NCI-H187 (cell line): ENCODE measurements around the gene DLGAP1.
"Not testable (repeated sequence)": the region's sequence is repeated elsewhere in the genome, so short reads cannot be mapped to it uniquely, and the experiment has no call there.

Experiments used
- DNase-seq, 2 experiments: peaks; one replicate each; lab custom pipeline; 2025; lab: John Stamatoyannopoulos, UW

The DLGAP1 gene

DNA sequence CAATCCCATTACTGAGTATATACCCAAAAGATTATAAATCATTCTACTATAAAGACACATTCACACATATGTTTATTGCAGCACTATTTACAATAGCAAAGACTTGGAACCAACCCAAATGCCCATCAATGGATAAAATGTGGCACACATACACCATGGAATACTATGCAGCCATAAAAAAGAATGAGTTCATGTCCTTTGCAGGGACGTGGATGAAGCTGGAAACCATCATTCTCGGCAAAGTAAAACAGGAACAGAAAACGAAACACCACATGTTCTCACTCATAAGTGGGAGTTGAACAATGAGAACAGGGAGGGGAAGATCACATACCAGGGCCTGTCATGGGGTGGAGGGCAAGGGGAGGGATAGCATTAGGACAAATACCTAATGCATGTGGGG is 167.8 kb downstream of the DLGAP1 start:
- not testable (repeated sequence) for DNase-seq

DNA sequence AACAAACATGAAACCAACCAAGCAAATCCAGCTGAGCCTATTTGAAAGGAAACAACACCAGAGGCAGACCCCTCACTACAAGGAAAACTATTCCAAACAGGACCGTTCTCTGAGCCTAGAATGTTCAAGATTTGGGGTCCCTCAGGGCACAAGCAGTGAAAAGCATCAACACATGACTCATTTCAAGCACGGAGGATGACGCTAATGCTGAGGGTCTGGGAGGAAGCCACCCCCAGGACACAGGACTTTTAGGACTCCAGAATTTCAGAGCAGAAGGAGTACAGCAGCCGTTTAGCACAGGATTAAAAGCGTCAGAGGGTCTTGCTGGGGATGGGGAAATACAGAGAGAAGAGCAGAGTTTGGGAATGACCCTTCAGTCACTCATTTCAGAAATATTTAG is 168.9 kb downstream of the DLGAP1 start:
- no peak for DNase-seq

DNA sequence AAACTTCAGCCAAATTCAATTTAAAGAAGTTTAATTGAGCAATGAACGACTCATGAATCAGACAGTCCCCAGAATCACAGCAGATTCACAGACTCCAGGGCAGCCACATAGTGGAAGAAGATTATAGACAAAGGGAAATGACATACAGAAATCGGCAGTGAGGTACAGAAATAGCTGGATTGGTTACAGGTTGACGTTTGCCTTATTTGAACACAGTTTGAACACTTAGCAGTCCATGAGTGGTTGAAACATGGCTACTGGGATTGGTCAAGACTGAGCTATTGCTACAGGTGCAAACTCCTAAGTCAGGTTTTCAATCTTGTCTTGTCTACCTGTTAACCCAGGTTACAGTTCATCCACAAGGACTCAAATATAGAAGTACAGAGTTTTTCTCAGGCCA is 169.6 kb downstream of the DLGAP1 start:
- DNase-seq, result no peak

DNA sequence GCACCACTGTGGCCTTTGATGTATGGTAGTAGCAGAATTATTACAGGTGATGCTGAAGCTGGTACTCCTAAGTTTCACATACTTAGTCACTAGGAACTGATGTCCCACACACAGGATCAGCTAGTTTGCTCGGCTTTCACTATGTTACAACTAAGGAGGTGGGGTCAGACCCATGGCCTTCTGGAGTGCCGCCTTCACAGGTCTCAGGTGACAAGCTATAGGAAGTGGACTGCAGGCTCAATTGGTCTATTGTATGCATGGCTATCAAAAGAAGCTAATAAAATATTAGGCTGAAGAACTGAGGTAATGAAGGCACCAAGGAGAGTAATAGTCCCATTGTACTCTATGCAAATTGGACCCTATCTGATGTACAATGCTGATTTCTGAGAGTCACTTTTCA is 170.6 kb downstream of the DLGAP1 start:
- DNase-seq, result no peak

DNA sequence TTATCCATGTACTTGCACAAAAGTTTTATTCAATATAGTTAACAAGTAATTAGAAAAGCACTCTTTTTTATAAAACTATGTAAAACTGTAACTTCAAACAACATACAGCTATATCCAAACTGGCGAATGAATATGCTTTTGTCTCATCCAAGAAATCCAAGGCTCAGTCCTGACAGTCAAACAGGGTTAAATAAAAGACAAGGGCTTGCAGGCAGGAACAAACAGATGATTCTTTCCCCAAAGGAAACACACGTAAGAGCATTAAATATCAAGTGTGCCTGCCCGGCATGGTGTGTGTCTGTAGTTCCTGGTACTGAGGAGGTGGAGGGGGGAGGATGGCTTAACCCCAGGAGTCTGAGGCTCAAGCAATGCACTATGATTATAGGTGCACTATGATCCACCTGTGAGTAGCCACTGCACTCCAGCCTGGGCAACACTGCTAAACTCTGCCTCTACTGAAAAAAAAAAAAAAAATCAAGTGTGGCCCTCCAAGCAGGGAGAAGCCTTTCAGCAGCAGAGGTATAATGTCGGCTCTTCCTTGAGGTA is 171.3 kb downstream of the DLGAP1 start:
- no peak for DNase-seq

DNA sequence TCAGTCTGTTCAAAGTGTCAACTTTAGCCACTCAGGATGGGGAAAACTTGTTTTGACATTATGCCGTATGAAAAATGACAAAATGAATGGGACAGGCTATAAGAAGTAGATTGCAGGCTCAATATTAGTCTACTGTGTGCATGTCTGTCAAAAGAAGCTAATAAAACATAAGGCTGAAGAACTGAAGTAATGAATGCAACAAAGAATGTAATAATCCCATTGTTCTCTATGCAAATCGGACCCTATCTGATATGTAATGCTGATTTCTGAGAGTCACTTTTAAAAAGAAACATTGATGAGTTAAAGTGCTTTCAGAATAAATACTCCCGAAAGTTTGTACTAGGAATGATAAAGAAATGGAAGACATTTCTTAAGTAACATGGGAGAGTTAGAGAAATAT is 172.2 kb downstream of the DLGAP1 start:
- no peak for DNase-seq

DNA sequence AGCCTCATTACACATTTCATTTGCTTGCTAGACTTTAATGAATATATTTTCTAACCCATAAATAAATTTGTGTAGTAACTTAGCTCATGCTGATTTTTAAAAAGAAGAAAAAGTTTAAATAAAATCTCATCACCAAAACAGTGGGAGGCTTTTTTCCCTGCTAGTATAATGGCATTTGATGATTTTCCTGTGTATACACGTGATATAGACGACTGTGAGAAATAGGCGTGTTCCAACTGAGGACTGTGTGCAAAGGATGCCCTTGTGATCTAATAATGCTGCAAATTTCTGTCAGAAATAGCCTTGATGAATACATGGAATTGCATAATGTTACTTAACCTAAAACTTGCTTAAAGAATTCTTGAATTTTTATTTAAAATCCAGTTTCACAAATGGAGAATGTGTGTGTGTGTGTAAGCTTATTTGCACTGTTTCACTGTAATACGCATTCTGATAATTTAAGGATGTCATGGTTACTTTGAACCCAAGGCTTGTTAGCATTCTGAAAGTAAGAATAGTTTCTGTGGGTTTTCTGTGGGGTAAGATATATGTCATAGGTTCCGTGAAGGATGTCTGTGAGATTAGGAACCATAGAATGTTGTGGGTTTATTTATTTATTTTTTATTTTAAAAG is 178.0 kb downstream of the DLGAP1 start:
- no peak for DNase-seq

DNA sequence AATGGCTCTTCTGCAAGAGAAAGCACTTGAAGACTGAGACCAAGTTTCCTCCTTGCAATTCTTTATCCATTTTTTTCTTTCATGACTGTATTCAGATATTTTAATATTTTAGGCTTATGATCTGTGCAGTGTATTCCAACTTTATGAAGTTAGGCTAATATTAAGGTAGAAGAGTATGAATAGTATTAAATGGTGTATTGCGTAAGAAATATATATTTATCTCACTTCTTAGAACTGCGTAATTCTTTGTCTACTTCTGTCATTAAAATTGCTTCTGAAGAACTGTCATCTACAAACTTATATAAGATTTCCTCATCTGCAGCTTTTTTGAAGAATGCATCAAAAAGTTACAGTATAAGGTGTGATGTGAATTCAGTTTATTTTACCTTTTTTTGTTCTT is 183.2 kb downstream of the DLGAP1 start:
- DNase-seq, result no peak

DNA sequence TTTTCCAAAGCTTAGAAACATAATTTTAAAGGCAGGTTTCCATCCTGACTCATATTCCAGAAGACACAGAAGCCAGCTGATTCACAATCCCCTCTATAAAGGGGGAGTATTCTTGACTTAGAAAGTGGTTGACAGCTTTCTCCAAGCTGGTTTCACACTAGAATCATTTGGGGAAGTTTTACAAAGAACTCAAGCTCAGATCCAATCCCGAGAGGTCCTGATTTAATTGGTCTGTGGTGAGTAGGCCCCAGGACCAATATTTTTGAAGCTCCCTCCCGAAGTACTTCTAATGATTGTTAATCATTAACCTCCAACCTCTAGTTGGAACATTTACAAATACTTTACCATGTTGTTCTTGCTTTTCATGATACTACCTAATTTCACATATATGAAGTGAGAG is 184.1 kb downstream of the DLGAP1 start:
- DNase-seq, result no peak

DNA sequence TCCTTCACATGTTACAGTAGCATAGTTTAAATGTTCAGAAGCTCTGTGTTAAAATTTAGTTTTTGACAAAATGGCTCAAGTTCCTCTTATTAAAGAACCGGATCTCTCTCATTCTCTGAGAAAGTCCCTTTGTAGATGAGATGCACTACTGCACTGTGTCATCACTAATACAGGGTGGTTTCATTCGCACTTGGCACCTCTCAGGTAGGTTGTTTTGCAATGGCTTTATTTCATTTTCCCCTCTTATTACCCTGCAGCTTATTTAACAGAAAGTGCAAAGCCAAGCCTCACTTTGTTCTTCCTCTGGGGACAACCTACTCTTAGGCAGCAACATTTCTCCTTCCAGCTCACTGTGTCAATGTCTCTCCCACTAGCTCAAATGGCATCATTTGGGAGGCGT is 185.1 kb downstream of the DLGAP1 start:
- no peak for DNase-seq

DNA sequence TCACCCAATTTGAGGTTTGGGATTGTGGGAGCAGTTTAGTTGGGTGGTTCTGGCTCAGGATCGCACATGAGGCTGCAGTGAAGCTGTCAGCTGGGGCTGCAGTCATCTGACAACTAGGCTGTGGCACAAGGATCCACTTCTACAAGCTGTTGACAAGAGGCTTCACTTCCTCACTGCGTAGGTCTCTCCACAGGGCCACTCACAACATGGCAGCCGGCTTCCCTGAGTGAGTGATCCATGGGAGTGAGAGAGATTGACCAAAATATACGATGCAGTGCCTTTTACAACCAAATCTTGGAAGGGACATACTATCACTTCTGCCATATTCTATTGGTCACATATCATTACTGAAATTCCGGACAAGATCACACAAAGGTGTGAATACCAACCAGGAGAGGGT is 187.5 kb downstream of the DLGAP1 start:
- no peak for DNase-seq

DNA sequence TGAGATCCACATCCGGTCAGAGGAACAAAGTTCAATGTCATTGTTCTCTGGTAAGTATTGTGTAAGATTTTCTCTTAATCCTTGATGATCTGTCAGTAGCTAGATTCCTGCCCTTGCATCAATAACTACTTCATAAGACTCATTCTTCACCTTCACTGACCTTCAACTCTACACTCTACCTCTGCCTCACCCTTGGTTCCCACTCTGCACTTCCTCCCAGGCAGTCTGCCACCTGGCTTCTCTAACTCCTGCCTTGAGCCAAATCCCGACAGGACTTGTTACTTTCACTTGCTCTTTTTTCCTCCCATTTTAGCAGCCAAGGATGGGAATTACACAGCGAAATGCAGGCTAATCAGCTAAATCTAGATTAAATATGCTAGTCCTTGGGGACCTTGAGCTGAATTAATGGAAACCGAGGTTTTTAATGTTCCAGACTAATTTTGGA is 190.7 kb downstream of the DLGAP1 start:
- no peak for DNase-seq

DNA sequence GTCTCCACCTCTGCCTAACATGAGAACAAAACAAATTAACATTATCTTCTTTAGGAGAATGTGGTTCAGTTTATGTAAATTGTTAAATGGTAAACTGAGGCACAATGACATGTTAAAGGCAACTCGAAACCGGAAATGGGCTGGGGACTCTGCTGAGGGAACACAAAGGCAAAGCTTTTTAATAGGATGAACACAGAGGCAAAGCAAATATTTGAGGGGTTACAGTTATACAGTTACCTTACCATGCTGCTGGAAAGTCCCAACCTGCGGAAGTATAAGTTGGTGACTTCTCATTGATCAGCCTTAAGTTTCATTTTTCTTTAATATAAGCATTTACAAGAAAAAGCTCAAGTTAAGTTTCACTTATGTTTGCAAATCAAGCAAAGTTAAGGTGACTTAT is 195.0 kb downstream of the DLGAP1 start:
- DNase-seq, result no peak

DNA sequence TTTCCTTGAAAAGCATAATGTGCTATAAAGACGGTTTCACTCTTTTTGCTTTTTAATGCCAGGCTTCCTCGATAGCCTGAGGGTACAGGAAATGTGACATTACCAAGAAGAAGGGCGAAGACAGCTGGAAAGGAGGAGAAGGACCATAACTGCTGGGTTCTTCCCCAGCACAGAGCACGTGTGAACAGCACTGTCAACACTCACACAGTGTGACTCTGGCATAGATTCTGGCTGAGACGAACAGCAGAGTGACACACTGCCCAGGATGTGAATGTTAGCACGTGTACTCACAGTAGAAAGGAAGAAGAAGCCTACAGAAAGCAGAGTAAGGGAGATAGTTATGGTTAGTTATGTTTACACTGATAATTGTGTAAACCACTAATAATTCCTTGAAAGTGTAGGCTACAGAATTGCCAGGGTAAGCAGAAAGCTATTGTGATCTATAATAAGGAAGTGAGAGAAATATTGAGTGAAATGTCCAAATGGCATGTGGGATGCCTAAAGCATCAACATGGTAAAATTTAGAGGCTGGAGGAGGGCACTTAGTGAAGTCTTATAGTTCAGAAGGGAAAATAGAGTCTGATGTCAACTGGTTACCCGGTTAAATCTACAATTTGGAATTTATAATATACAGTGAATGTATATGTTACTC is 198.2 kb downstream of the DLGAP1 start:
- no peak for DNase-seq

DNA sequence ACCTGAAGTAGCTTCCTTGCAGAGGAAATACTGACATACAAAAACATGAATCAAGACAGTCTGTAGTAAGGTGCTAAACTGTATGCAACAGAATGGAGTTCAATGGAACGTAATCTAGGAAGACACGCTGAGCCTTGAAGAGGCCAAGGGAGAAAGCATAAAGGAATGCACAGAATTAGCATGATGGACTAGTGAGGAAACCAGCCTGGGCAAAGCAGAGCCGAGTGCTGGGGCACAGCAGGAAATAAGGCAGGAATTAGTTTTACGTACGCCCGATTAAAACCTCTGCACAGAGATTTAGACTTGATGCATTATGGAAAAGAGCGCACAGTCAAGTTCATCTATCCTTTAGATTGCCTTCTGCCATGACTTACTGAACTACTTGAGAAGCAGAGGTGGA is 200.3 kb downstream of the DLGAP1 start:
- no peak for DNase-seq

DNA sequence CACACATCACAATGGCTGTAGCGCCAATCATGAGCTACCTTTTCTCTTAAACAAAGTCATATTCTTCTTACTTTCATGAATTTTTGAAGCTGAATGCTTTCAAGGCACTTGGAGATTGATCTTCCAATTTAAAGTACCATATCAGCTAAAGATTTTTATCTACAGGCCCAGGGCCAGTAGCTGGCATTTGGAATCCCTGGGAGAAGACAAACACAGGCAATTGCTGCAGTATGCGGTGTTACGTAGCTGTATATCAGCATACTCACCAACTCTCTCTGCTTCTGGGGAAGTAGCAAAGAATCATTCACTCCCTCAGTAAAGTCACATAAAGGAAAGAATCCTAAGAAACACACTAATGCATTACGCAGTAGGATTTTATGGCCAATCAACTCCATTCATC is 202.3 kb downstream of the DLGAP1 start:
- DNase-seq, result no peak

DNA sequence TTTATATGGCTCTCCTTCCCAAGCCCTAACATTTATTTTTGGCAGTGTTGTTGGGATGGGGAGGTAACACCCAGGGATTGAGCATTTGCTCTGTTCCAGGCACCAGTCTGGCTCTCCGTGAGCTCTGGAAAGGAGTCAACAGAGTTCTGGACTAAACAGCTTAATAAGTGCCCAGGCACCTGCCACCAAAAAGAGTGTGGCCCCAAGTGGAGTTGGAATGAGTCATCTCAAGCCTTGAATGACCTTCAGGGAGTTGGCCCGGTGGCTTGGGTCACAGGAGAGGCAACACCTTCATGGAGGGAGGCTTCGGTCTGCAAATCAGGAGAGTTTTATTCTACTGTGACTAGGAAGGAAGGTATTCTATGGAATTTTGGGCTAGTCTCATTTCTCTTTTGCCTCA is 203.2 kb downstream of the DLGAP1 start:
- DNase-seq, result no peak

DNA sequence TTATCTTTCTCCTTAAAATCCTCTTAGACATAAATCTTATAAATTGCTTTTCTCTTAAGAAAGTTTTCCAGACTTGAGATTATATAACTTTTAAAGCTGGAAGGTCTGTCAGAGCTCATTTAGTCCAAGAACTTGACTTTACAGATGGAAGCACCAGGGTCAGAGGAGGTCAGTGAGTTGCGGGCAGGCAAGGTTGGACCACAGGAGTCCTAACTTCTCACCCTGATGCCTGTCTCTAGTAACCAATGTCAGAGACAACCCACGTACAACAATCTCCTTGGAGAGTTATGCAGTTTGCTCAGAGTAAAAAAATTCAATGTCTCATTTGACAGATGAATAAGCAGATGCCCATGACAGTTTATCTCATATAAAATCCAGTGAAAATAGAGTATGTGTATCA is 203.9 kb downstream of the DLGAP1 start:
- no peak for DNase-seq

DNA sequence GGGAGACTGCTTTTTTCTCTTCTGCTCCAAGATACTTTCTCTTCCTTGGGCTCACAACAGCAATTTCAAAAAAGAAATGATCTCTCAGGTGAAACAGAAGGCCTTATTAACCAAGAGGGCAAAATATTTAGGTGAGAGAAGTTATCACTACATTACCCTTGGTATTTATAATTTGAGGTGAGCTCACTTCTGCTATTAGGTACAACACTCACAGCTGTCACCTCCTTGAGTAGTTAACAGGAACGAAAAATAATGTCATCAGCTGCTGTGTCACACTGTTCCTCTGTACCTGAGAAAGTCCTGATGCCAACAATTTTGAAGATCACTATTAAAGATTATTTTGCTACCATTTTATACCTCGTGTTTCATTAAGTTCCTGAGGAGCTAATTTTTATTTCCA is 205.0 kb downstream of the DLGAP1 start:
- no peak for DNase-seq

DNA sequence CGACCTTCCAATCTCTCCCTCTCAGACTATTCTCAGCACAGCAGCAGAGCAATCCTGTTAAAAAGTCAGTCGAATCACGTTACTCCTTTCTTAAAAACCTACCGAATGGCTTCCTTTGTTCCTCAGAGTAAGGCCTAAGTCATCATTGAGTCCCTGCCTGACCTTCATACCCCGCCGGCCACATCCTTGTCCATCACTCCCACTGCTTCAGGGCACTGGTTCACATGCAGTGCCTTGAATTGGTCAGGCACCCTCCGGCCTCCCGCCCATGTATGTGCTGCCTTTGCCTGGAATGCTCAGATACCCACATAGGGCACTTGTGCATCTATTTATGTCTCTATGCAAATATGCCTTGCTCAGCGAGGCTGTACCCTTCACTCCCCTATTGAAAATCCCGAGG is 206.4 kb downstream of the DLGAP1 start:
- DNase-seq, result no peak

DNA sequence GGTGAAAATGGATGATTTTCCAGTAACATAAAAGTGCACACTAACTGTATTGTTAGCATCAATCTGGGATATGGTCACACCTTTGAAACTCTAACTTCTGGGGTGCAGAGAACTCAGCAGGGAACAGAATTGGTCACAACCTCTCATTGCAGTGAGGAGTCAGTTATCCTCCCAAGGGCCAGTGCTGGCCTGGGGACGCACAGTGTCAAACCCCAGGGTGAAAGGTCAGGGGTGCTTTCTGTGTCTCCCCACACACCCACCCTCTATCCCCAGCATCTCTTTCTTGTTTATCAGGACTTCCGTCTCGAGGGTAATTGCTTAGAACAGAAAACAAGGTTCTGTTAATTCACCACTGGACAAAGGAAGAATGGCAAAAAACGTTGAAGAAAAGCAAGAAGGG is 208.7 kb downstream of the DLGAP1 start:
- no peak for DNase-seq

DNA sequence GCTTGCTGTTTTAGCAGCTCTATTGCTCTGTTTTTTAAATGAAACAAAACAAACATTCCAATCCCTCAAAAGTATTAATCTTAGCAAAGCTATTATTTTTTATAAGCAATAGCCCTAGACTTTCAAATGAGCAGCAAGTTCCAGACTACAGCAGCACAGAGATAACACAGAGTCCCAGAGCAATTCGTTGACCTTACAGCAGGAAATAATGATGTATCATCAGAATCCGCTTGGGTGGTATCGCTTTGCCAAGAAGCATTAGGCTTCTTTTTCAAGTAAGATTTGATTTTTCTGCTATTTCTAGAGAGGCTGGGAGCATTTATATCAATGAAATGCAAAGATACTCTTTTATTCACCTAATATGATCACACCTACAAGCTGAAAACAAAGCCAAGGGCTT is 209.7 kb downstream of the DLGAP1 start:
- DNase-seq, result no peak

DNA sequence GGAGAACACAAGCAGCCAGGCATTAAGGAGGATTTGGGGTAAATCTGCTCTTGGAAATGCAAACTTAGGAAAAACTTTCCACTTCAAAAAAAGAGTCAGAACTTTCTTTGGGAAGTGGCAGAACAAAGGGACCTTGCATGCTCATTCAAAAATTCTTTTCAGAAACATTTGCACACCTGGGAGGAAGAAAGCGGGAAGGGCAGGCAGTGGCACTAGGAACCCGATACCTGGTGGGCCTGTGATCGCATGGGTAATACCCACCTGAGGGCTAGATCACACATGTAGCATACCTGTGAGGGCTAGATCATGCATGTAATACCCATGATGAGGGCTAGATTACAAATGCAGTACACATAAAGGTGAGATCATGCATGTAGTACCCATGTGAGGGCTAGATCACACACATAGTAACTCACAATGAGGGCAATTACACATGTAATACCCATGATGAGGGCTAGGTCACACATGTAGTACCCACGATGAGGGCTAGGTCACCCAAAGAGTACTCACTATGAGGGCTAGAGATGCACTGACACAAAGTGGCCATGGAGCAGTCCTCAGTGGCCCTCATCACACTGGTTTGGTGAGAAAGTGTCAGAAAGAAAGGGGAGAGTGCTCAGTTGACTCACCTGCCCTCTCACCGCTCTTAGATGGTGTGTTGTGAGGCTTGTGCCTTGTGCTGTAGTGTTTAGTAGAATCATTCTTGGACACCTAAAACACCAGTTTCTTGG is 212.5 kb downstream of the DLGAP1 start:
- no peak for DNase-seq
